HG02852 (cell line): ENCODE results near the gene RNF223.
"Not testable (repeated sequence)": the region's sequence is repeated elsewhere in the genome, so short reads cannot be mapped to it uniquely, and the experiment has no call there.

Experiments used
- ATAC-seq: cut with Tn5 transposase; IDR thresholded peaks from one replicate; pipeline ENCODE4 v1.9.1; 2021; ENCODE audit warnings: mild to moderate bottlenecking, moderate library complexity; ENCODE audit not compliant: unreplicated experiment

Gene RNF223

GRCh38 chr1:1110561-1110971 lies 36.5 kb upstream of the RNF223 start:
- no peak for ATAC-seq

- no peak for ATAC-seq
Measured at GRCh38 chr1:1109743-1110142, 35.6 kb upstream of the RNF223 start.

GRCh38 chr1:1106510-1107221 lies 32.6 kb upstream of the RNF223 start:
- ATAC-seq, result no peak

GRCh38 chr1:1104152-1104551 lies 30.0 kb upstream of the RNF223 start:
- ATAC-seq, result not testable (repeated sequence)

- no peak for ATAC-seq
Measured at GRCh38 chr1:1101503-1101902, 27.4 kb upstream of the RNF223 start.

- no peak for ATAC-seq
Measured at GRCh38 chr1:1100296-1100695, 26.2 kb upstream of the RNF223 start.

GRCh38 chr1:1099506-1100183 lies 25.5 kb upstream of the RNF223 start:
- no peak for ATAC-seq

- ATAC-seq, result no peak
Measured at GRCh38 chr1:1098681-1099421, 24.7 kb upstream of the RNF223 start.

- not testable (repeated sequence) for ATAC-seq
Measured at GRCh38 chr1:1096136-1096535, 22.0 kb upstream of the RNF223 start.

GRCh38 chr1:1094981-1095380 lies 20.9 kb upstream of the RNF223 start:
- ATAC-seq, result no peak

GRCh38 chr1:1093610-1093943 lies 19.5 kb upstream of the RNF223 start:
- ATAC-seq, result no peak

- no peak for ATAC-seq
Measured at GRCh38 chr1:1092894-1093609, 18.9 kb upstream of the RNF223 start.

GRCh38 chr1:1092149-1092855 lies 18.2 kb upstream of the RNF223 start:
- no peak for ATAC-seq

- no peak for ATAC-seq
Measured at GRCh38 chr1:1091344-1092148, 17.4 kb upstream of the RNF223 start.

- no peak for ATAC-seq
Measured at GRCh38 chr1:1090424-1091343, 16.6 kb upstream of the RNF223 start.

GRCh38 chr1:1089731-1090423 lies 15.8 kb upstream of the RNF223 start:
- no peak for ATAC-seq

- no peak for ATAC-seq
Measured at GRCh38 chr1:1088801-1089680, 14.9 kb upstream of the RNF223 start.
